Measurements from ENCODE around the gene TAPT1.

Gene TAPT1

DNA sequence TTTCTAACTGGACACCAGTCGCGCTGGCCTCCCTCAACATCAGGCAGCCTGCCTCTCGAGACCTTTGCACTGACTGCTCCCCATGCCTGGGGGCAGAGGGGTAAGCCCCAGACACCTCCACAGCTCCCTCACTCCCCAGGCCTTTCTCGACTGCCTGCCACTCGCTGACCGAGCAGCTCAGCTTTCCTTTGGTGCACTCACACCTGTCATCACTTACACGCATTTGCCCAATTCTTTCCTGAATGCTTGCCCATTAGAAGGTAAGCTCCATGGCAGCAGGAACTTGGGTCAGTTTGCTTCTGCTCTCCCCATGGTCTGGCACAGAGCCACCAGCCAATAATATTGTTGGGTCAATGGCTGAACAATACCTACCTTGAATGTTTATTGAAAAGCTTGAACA, 110.3 kb downstream of the TAPT1 start:
- no peak for TF ChIP-seq POLR2A (IDR thresholded peaks at IDR 0.05; ENCODE audit: low read depth, low read length)
- DNase-seq (ENCODE audit: insufficient read length, low spot score) (no peak), FAIRE-seq (no peak)

DNA sequence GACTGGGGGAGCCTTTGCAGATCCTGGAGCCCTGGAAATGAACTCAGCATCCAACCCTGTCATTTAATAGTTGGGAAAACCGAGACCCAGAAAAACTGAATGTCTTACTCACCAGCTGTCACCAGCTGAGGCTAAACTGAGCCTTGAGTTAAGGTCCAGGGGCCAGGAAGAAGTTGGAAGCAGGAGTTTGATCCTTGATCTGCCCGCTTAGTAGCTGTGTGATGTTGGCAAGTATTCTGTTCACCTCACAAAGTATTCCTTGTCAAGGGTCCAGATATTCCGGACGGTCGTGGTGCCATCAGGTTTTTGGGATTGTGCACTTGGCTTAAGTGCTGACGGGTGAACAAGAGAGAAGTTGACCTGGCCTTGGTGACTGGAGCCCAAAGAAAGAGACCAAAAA, 111.7 kb downstream of the TAPT1 start:
- no peak for FAIRE-seq
- TF ChIP-seq POLR2A (IDR thresholded peaks at IDR 0.05; ENCODE audit: low read depth, low read length), result no peak
- no peak for DNase-seq (ENCODE audit: insufficient read length, low spot score)

DNA sequence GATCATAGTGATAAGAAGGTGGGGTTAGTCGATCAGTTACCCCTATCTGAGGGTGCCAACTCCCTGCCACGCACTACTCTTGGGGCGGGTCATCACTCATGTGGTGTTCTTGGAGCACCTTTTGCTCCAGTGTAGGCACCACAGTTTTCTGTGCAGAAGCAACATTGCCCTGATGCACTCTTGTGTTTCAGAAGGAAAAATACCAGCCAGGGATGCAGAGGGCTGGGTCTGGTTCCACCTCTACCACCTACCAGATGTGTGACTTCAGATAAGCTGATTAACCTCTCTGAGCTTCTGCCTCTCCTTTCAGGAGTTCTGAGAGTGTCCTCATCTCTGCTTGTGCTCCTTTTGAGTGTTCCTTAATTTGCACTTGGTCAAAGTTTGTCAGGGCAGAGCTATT, 112.5 kb downstream of the TAPT1 start:
- FAIRE-seq (no peak), DNase-seq (ENCODE audit: insufficient read length, low spot score) (no peak)
- TF ChIP-seq POLR2A (IDR thresholded peaks at IDR 0.05; ENCODE audit: low read depth, low read length), result no peak

DNA sequence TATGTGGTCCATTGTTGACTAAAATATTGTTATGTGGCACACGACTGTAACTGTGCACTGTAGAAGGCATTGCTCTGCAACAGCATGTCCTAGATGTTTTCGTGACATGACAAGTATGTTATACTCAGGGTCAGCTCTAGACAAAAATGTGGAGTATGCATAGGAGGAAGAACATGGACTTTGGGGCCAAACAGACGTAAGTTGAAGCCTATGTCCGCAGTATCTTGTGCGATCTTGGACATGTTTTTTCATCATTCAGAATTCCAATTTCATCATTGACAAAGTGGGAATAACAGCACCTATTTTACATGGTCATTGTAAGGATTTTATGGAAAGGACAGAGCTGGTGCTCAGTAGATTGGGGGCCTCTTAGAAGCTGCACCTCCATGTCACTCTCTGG, 114.7 kb downstream of the TAPT1 start:
- DNase-seq (ENCODE audit: insufficient read length, low spot score), result no peak
- FAIRE-seq, result no peak
- TF ChIP-seq POLR2A (IDR thresholded peaks at IDR 0.05; ENCODE audit: low read depth, low read length), result no peak

DNA sequence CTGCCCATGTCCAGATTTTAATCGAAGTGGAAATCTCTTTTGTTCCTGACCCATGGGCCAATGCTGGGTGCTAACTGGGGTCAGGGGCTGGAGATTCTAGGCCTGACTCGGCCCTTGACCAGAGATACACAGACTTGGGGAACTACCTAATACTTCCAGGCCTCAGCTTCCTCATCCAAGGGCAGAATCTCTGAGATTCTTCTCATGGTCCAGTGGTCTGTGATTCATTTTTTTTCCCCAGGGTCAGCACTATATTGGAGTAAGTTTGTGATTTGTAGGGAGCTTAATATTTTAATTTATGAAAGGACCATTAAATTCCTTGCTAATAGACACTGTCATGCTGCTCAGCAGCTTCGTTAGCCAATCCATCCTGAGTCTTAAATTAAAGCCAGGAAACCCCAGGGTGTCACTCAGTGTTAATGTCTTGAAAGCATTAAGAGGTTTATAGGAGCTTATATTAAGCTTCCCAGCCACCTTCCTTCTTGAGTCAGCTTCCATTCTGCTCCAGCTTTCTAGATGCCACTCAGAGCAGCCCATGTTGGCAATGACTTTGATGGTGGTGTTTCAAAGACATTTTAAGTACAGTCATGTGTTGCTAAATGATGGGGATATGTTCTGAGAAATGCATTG, 115.5 kb downstream of the TAPT1 start:
- DNase-seq (ENCODE audit: insufficient read length, low spot score), result no peak
- no peak for TF ChIP-seq POLR2A (IDR thresholded peaks at IDR 0.05; ENCODE audit: low read depth, low read length)
- FAIRE-seq, result no peak
